HCT116 (cell line): ENCODE measurements around the gene IL37.

Source experiments
- CEBPB ChIP-seq: IDR thresholded peaks from 2 replicates; pipeline ENCODE4 v1.6.1; 2012; ENCODE audit warnings: low read depth
- EZH2 ChIP-seq: fragments of 200-600 bp; sonication (generic); IDR thresholded peaks from 2 replicates; pipeline ENCODE4 v1.6.1; 2017; ENCODE audit warnings: antibody characterized with exemption, mixed run types
- EZH2phosphoT487 ChIP-seq: fragments of 200-600 bp; IDR thresholded peaks from 2 replicates; pipeline ENCODE4 v1.6.1; 2018; ENCODE audit warnings: antibody characterized with exemption, borderline replicate concordance
- FOSL1 ChIP-seq: IDR thresholded peaks from 2 replicates; pipeline ENCODE4 v1.6.1; 2012; ENCODE audit warnings: low read depth
- POLR2A ChIP-seq: IDR thresholded peaks from 2 replicates; pipeline ENCODE4 v1.7.0; 2011; ENCODE audit warnings: borderline replicate concordance; ENCODE audit not compliant: insufficient read depth, insufficient read length; ENCODE audit errors: extremely low read depth
- POLR2AphosphoS5 ChIP-seq: IDR thresholded peaks from 2 replicates; pipeline ENCODE4 v1.6.1; 2011; ENCODE audit warnings: mild to moderate bottlenecking, low read depth, low read length, moderate library complexity
- SIN3A ChIP-seq: IDR thresholded peaks from 2 replicates; pipeline ENCODE4 v1.6.1; 2012; ENCODE audit warnings: low read depth
- SRF ChIP-seq: IDR thresholded peaks from 2 replicates; pipeline ENCODE4 v1.6.1; 2012; ENCODE audit warnings: low read depth
- TCF7L2 ChIP-seq: IDR thresholded peaks from 2 replicates; pipeline ENCODE4 v1.7.0; 2011; ENCODE audit warnings: borderline replicate concordance, inconsistent platforms; ENCODE audit not compliant: insufficient read depth, insufficient read length; ENCODE audit errors: extremely low read depth
- TF ChIP-seq, protein P1 (sequence below), 3 experiments: fragments of 200-600 bp in 1 of 3; sonication (generic) in 1 of 3; IDR thresholded peaks in 2 of 3; conservative IDR thresholded peaks in 1 of 3; 2 replicates each; pipeline ENCODE4 v1.5.1; 2012 to 2017; ENCODE audit warnings: low read depth in 2 of 3, low read length in 2 of 3, antibody characterized with exemption in 1 of 3, borderline replicate concordance in 1 of 3, control low read depth in 1 of 3, mild to moderate bottlenecking in 1 of 3, mixed read lengths in 1 of 3, mixed run types in 1 of 3, moderate library complexity in 1 of 3; ENCODE audit not compliant: insufficient read depth in 1 of 3
- TF ChIP-seq, protein P2 (sequence below): IDR thresholded peaks from 2 replicates; pipeline ENCODE4 v1.6.1; 2012; ENCODE audit warnings: low read depth
- TF ChIP-seq, protein P3 (sequence below): IDR thresholded peaks from 2 replicates; pipeline ENCODE4 v1.6.1; 2012

DNA sequence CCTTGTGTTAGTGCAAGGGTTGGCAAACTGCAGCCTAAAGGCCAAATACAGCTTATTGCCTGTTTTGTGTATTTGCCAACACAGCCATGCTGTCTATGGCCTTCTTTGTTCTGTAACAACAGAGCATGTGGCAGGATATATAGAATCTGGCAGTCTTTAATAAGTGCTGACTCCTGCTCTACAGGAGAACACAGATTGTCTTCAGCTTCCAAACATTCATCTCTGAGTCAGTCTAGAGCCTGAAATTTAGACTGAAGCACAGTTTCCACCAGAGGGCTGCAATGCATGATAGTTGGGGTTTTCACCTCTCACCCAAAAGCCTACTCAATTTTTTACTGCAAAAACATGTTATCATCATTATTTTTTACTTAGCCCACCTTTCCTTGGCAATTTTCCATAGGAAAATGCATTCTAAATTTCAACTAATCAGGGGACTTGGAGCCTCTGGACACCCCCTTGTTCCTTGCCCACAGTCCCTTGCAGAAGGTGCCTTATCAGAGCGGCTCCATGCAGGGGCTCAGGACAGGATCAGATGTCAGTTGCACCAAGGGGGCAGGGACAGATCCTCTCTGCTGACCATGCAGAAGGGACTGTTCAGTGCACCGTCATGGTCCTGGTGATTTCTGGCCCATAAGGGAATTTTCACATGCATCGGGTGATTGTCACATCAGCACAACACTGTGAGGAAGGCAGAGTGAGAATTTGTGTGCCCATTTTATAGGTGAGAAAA lies 12.4 kb downstream of the IL37 start:
- TF ChIP-seq, protein P1, sequence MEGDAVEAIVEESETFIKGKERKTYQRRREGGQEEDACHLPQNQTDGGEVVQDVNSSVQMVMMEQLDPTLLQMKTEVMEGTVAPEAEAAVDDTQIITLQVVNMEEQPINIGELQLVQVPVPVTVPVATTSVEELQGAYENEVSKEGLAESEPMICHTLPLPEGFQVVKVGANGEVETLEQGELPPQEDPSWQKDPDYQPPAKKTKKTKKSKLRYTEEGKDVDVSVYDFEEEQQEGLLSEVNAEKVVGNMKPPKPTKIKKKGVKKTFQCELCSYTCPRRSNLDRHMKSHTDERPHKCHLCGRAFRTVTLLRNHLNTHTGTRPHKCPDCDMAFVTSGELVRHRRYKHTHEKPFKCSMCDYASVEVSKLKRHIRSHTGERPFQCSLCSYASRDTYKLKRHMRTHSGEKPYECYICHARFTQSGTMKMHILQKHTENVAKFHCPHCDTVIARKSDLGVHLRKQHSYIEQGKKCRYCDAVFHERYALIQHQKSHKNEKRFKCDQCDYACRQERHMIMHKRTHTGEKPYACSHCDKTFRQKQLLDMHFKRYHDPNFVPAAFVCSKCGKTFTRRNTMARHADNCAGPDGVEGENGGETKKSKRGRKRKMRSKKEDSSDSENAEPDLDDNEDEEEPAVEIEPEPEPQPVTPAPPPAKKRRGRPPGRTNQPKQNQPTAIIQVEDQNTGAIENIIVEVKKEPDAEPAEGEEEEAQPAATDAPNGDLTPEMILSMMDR (IDR thresholded peaks at IDR 0.05 in 2 of 3, conservative IDR thresholded peaks at IDR 0.05 in 1 of 3; ENCODE audit: borderline replicate concordance in 1 of 3, insufficient read depth in 1 of 3, low read depth in 2 of 3, low read length in 2 of 3) = no peak
- no peak for TF ChIP-seq SIN3A
- TF ChIP-seq, protein P2, sequence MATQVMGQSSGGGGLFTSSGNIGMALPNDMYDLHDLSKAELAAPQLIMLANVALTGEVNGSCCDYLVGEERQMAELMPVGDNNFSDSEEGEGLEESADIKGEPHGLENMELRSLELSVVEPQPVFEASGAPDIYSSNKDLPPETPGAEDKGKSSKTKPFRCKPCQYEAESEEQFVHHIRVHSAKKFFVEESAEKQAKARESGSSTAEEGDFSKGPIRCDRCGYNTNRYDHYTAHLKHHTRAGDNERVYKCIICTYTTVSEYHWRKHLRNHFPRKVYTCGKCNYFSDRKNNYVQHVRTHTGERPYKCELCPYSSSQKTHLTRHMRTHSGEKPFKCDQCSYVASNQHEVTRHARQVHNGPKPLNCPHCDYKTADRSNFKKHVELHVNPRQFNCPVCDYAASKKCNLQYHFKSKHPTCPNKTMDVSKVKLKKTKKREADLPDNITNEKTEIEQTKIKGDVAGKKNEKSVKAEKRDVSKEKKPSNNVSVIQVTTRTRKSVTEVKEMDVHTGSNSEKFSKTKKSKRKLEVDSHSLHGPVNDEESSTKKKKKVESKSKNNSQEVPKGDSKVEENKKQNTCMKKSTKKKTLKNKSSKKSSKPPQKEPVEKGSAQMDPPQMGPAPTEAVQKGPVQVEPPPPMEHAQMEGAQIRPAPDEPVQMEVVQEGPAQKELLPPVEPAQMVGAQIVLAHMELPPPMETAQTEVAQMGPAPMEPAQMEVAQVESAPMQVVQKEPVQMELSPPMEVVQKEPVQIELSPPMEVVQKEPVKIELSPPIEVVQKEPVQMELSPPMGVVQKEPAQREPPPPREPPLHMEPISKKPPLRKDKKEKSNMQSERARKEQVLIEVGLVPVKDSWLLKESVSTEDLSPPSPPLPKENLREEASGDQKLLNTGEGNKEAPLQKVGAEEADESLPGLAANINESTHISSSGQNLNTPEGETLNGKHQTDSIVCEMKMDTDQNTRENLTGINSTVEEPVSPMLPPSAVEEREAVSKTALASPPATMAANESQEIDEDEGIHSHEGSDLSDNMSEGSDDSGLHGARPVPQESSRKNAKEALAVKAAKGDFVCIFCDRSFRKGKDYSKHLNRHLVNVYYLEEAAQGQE = no peak
- TF ChIP-seq, protein P3, sequence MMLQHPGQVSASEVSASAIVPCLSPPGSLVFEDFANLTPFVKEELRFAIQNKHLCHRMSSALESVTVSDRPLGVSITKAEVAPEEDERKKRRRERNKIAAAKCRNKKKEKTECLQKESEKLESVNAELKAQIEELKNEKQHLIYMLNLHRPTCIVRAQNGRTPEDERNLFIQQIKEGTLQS = no peak
- TF ChIP-seq SRF = no peak
- TF ChIP-seq EZH2phosphoT487 = no peak
- no peak for TF ChIP-seq TCF7L2
- no peak for TF ChIP-seq POLR2AphosphoS5
- TF ChIP-seq CEBPB = no peak
- no peak for TF ChIP-seq FOSL1
- no peak for TF ChIP-seq EZH2
- no peak for TF ChIP-seq POLR2A
